Frontal cortex (tissue), 4 donors: Measurements from ENCODE around the gene GPR176. TPM values are rescaled to one million over a fixed set of nuclear protein-coding genes. Genes with fewer than 3 reads are reported as not detected.

Experiments
- DNase-seq, 2 donors: peaks; one replicate each; pipeline ENCODE4 v3.0.0; 2012; ENCODE audit warnings: low spot score in 2 of 2
- FAIRE-seq: peaks from 2 replicates; lab custom pipeline; 2012; peaks lifted over from hg19 to GRCh38; lab: Jason Lieb, UNC
- small RNA-seq: library from RNA; depleted of rRNA; stranded (forward); fragments of <200 nt; gene quantifications from one replicate; pipeline ENCODE3, GENCODE V24; 2014
- total RNA-seq: library from RNA; depleted of rRNA; stranded (reverse); fragments of >200 nt; gene quantifications from one replicate; pipeline ENCODE4 v1.2.3, GENCODE V29; 2014
- donor health status: control.
- donor health status: control.
- donor health status: control.

Gene GPR176
- total RNA-seq, 1 donor from 2014 or later, result 31.4 TPM

DNA sequence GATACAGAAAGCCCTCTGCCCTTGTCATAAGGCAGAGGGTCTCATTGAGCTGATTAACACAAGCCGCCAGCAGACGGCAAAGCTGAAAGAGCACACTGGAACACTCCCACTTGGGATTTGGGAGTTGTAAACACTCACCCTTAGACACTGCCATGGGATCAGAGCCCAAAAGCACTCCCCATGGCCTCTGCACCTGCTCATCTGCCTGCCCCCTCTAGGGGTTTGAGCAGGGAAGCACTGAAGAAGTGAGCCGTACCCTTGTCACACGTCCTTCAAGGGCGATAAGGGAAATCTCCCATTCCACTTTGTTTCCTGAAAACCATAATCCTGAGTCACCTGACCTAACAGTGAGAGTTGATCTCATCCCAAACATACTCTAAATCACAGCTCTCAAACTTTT, 152.1 kb downstream of the GPR176 start:
- DNase-seq, result no peak
- FAIRE-seq, result no peak

DNA sequence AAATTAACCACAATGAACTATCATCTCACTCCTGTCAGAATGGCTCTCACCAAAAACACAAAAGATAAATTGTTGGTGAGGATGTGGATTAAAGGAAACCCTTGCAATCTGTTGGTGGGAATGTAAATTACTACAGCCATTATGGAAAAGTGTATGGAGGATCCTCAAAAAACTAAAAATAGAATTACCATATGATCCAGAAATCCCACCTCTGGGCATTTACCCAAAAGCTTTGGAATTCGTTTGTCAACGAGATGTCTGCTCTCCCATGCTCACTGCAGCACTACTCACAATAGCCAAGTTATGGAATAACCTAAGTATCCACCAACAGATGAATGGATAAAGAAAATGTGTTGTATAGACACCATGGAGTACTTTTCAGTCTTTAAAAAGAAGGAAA, 159.1 kb downstream of the GPR176 start:
- DNase-seq (no peak), FAIRE-seq (no peak)

DNA sequence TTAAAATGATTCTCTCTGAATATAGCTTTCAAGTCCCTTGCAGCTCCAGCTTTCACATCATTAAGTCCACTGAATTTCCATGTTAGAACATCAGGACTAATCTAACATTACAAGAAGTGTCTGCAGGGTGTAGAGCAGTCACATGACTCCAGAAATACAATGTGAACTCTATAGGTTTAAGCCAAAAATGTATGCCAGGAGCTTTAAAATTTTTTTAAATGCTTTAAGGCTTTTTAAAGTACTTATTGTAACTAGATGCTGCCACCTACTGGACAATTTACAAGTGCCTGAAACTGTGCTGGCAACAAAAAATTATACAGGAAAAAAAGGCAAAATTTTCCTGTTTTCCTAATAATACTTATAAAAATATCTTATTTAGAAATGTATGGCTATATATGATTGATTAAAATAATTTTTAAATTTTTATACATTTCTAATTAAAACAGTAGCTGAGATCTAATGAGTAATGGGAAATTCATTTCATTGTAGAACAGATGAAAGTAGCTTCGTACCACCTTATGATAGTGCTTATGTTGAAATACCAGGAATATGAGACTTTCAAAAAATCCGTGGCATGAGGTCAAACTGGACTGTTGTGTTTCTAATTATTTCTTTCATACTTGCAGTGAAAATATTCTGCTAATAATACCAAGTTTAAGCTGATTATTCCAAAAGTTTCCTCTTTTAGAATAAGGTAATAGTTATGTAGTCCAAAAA, 163.1 kb downstream of the GPR176 start:
- DNase-seq (no peak), FAIRE-seq (peak; percentile 86)

DNA sequence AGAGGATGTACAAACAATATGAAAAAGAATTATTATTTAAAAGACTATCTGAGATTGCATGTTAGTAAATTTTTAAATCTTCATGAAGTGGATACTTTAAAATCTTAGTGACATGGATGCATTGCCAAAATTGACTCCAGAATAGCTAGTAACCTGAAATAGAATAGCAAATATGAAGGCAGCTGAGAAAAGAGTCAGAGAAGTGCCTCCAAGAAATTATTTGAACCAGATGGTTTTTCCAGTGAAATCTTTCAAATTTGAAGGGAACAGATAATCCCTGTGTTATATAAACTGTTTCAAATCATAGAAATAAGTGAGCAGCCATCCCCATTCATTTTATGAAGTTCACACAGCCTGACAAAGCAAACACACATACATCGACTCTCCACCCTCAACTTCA, 167.1 kb downstream of the GPR176 start:
- DNase-seq, result no peak
- FAIRE-seq, result no peak

DNA sequence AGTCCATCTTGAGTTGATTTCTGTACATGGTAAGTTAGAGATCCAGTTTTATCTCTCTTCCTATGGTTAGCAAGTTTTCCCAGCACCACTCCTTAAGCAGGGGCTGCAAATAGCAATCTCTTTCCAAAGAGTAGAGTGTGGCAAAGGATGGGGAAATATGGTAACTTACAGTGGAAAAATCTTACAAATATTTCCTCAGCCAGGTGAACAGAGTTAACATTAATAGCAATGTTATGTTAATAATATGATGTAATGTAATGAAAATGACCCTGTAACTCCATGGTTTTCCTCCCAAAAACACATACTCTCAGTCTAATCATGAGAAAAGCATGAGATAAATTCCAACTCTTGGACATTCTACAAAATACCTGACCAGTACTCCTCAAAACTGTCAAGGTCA, 167.8 kb downstream of the GPR176 start:
- DNase-seq (no peak), FAIRE-seq (no peak)

Small RNA genes lying within 50 kb of the gene (small RNA-seq; reads per million reads assigned to genes)
- not detected for gene RF00019

Other genes with a start within 250 kb of the GPR176 start
- gene FSIP1, start 137.4 kb downstream of the GPR176 start, total RNA-seq, result 17.5 TPM
- gene EIF2AK4, start 13.8 kb upstream of the GPR176 start, total RNA-seq, result 30.2 TPM
- 102 TPM for gene SRP14, start 118.9 kb upstream of the GPR176 start, total RNA-seq
- 2.9 TPM for gene BMF, start 188.6 kb upstream of the GPR176 start, total RNA-seq
- gene BUB1B, start 240.8 kb upstream of the GPR176 start, total RNA-seq, result 11.4 TPM